GM18858 (cell line): Measurements from ENCODE around the gene KCNQ1OT1.

Experiments used
- ATAC-seq: cut with Tn5 transposase; IDR thresholded peaks from one replicate; pipeline ENCODE4 v1.9.1; 2021; ENCODE audit not compliant: unreplicated experiment

KCNQ1OT1 gene

DNA sequence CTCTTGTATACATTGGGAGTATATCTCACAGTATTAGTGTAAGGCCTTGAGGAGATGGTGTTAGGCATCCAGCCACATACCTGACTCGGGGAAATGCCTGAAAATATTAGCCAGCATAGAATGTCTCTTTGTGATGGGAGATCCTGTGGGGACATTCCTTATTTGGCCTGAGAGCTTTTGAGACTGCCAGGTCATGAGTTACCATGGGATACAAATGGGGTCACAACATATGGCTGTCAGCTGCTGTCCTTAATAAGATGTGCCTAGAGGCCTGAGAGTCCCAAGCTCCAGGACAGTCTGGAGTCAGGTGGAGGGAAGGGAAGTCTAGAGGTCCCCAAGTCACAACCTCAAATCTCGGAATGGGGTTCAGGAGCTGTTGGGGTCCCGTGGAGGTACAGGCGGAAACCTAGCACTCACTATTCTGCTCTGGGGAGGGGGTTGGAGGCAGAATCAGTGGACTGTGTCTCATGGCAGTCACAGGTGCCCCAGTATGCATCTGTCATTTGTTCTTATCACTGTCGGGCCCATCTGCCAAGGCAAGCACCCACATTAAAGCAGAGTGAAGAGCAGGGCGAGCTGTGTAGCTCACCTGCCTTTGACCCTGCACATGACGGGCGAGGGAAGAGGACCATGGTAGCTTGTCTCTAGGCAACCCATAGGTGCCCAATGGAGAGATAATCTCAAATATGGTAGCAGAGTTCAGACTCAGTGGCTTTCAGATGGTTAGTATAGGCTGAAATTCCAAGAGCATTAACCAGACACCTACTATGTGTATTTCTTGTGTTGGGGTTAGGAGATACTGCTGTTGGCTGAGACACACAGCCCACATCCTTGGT is 29.9 kb downstream of the KCNQ1OT1 start:
- no peak for ATAC-seq

DNA sequence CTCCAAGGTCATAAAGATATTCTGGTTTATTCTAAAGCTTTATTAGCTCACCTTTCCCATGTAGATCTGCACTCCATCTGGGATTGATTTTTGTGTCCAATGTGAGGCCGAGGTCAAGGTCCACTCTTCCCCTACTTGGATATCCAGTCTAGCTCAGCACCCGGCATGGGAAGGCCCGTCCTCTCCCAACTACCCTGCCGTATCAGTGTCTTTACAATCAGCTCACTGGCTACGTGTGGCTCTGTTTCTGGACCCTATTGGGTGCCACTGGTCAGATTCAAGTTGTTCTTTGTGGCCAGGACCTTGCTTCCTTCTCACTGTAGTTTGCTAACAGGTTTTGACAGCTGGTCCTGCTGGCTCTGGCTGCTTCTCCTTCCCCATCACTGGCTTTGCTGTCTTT is 30.9 kb downstream of the KCNQ1OT1 start:
- no peak for ATAC-seq

DNA sequence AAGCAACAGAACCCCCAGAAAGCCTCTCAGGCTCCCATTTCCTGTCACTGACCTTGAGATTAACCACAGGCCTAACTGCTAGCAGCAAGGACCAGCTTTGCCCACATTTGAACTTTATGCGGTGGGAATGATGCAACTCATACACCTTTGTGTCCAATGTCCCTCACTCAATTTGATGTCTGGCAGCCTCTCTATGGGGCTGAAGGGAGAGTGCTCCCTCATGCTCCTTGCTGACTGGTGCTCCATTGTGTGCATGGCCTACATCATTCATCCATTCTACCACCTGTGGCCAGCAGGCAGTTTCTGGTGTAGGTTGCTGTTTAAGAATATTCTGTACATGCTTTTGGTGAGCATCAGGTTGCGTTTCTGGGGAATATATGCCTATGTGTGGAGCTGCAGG is 31.9 kb downstream of the KCNQ1OT1 start:
- no peak for ATAC-seq

DNA sequence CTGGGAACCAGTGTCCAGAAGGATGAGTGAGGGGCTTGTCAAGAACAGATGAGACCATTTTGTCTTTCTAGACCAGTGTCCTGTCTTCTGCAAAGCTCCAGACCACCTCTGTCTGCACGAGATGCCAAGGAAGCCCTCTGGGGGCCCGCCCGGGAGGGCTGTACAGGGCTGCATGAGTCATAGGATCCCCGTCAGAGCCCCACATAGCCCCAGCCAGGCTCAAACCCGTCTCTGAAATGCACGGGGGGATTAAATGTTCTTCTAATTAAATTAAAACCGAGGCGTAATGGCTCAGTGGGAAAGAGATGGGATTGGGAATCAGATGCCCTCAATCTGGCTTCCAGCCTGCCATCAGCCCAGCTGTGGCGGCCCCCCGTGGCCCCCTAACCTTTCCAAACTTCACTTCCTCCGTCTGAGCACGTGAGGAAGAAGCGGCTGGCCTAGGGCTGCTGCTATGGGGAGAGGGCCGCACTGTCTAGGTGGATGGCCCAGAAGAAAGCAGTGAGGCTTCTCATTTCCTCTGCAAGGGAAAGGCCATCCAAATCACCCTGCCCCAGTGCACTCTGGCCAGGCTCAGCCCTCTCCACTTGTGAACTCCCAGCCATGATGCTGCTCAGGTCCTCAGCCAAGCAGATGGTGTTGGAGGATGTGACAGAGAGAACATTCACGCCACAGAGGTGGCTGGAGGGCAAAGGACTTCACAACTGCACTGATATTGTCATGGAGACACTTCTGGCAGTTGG is 32.8 kb downstream of the KCNQ1OT1 start:
- no peak for ATAC-seq

DNA sequence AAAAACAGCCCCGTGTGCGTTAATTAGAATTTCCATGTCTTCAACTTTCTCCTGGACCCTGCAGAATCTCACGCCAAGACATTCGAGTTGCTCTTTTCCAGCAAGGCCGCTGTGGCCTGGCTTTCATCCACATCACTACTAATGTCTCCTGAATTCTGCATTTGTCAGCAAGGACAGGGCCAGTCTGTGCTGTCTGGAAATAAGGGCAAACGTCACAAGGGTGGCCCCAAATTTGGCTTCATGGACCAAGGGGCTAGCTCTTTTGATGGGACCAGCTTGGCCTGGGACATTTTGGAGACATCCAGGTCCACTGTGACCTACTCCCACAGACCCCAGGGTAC is 33.4 kb downstream of the KCNQ1OT1 start:
- ATAC-seq: no peak

DNA sequence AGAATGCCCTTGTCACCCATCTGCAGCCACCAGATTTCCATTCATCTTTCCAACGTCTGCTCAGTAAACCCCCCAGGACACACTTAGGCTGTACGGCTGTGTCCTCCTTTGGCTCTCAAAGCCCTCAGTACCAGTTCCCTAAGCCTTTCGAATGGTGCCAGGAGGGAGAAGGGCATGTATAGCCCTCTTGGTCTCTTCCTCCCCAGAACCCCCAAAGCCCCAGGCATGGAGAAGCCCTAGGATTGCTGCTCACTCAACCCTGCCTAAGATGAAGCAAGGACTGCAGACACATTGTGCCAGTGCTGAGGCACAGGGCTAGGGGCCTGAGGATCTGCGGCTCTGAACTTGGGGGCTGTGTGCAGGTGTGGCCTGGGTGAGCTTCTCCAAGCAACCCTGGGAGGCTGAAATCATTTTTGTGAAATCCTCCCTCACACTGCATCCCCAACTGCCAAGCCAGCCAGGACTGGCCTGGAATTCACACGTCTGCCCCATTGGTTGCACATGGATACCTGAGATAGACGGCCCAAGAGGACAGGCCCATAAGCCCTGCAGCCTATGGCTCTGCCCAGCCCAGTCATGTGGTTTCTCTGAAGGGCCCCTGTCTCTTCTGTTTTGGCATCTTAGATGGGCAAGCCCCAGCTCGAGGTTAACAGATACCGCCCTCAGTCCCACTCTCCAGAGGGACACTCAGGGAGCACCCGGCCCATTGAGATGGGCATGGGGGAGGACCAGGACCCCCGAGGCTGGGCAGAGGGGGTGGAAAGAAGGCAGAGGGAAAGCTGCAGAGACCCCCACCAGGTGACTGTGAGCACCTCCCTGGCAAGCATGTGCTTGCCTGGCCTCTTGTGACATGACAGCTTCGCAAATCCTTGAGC is 34.0 kb downstream of the KCNQ1OT1 start:
- no peak for ATAC-seq

DNA sequence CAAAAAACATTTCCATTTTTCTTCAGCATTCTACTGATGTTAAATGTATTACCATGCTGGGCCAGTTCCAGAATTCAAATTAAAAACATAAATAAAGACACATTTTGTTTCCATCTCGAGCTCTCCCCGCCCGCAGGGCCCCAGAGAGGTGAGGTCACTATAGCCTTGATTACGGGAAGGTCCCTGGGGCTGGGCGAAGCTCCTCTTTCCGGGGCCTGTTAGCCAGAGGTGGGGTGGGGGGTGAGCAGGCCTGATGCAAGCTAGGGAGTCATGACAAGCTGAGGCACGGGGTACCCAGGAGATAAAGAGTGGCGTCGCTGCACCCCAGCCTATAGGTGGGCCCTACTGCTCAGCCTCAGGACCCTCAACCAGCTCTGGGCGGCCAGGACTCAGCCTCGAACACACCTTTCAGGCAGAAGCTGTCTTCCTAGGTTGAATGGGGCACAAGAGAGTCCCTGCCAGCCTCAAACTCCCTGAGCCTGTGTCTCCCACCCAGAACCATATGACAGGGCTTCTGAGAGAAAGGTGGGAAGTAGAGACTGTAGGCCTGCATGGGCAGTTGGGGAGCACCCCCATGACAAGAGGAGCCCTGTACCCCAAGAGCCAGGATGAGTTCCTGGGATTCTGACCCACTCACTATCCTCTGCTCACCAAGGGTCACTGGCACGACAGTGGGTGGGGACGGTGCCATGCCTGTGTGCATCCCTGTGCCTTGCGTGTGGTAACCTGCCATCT is 34.8 kb downstream of the KCNQ1OT1 start:
- ATAC-seq: no peak

DNA sequence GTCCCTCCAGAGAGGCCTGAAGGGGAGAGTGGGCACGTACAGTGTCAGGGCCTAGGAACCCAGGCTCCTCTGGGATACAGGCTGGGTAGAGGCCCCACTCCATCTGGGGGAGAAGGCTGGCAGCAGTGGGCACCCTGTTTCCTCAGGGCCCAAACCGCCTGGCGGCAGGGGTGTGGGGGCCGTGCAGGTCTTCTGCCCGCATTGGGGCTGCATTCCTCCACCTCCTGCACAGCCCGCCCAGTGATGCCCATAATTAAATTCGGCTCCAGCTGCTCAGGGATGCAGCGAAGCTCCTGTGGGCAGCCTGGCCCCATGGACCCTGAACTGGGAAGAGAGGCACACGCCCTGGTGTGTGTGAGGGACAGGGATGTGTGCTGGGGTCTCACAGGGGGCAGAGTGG is 35.4 kb downstream of the KCNQ1OT1 start:
- ATAC-seq: no peak

DNA sequence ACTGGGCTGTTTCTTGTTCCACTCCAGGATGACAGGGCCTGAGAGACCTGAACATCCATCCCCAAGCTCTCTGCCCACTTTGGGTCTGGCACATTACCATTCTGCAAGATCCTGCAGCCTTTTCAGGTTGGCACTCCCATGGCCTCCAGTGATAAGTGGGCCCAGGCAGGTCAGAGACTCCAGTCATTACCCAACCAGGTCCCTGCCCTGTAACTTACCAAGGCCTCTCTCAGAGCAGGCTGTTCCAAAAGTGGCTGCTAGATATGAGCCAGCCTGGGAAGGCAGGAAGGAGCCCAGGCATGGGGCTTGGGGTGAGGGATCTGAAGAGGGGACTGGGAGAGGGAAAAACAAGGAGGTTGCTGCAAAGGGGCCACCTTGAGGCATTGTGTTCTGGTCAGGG is 35.9 kb downstream of the KCNQ1OT1 start:
- ATAC-seq: no peak

DNA sequence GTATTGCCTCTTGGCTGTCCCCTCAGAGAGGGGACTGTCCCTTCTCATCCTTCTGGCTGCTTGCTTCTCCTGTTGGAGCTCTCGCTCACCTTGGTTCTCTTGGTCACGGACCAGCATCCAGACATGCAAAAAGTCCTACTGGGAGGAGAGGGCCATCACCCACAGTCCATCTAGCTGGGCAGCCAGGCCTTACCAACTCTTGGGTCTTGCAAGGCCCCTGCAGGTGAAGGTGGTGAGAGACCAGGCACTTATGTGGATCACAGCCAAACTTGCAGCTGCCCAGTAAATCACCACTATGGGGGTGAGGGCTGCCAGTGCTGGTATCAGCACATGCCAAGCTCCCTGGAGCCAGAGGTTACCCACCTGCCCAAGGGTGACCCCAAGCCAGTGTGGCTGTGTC is 36.3 kb downstream of the KCNQ1OT1 start:
- no peak for ATAC-seq

DNA sequence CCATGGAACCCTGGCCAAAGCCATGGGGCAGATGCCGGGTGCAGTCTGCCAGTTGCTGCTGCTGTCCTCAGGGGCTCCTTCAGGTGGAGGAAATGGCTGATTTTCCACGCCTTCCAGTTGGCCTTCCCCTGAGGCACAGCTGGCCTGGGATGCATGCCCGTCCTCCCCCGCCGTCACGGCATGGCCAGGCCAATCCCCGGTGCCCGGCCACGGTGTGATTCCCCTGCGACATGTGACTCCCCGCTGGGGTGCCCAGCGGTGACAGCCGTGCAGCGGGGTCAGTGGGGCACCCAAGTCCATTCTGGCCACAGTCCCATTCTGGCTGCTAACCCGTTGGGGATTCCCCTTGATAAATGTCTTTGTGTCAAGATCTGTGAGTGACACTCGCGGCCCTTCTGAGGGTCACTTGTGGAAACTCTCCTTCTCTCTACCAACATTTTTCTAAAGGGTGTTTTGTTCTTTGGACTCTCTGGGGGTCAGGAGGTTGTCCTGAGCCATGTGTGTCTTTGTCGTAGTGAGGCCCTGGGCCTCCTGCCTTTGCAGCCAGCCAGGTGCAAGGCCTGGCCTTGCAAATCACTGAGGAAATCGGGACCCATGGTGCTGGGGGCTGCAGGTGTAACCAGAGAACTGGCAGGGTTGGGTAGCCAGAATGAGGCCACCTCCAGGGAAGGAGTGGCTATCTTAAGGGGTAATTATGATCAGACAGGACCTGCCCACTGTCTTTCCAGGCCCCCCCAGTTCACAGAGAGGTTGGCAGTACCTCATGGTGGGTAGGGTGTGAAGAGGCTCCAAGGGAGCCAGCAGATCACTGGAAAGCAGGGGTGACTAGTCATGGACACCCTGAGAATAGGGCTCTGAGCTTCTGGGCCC is 37.1 kb downstream of the KCNQ1OT1 start:
- no peak for ATAC-seq

DNA sequence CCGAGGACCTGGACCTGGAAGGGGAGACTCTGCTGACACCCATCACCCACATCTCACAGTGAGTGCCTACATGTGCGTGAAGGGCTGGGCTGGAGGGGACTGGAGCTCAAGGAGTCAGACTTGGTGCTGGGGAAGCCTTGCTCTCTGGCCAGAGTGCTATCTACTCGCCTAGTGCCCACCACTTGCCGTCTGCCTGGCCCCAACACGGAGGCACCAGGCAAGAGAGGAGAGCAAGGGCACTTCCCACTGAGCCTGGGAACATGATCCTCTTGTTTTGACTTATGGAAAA is 37.8 kb downstream of the KCNQ1OT1 start:
- ATAC-seq: no peak

DNA sequence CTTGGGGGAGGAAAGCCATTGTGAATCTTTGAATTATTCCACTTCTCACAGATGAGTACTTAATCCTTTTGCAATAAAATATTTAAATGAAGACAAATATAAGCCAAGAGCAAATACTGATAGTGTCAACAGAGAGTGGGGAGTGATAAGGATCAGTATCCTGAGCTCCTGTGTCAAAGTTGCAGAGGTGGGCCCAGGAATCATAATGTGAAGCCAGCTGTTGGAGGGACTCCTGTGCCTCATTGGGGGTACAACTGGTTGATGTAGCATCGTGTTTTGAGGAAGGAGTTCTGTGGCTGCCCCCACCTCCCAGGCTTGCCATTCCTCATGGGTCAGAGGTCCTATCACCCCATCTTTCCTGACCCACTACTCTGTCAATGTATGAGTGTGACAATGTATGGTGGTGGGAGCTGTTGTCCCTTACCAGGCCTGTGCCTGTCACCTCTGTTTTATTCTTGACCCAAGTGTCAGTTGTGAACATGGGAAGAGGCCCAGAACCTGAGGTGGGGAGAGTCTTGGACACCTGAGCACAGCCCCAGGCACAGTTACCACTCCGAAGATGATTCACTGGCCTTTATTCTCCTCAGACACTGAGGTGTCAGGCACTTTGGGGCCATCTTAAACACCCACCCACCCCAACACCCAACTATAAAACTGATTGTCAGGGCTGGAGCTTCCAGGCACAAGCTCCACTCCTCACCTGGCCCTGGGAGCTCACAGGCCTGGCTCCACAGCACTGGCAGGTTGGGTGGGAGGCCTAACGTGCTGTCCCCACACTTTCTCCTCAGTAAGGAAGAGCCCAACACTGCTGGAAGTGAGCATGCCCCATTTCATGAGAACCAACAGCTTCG is 38.4 kb downstream of the KCNQ1OT1 start:
- ATAC-seq: no peak

DNA sequence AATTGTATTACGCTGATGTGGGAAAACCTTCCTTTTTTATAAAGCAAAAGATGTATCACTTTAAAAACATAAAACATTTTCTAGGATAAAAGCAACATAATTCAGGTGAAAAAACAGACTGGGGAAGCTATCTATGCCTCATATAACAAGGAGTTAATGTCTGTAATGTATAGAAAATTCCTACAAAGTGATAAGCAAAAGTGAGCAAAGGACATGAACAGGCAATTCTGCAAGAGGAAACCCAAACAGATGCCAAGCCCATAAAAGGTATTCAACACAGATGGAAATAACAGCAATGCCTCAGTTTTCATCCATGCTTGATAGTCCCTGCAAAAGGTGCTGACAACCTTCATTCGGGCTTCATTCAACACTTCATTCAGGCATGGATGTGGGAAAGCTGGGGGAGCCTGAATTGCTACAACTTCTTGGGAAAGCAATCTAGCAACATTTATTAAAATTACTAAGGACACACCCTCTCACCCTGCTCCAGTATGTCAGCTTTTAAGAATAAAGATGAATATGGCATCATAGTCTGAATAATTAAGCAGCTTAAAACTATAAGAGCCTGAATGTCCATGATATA is 39.3 kb downstream of the KCNQ1OT1 start:
- no peak for ATAC-seq

DNA sequence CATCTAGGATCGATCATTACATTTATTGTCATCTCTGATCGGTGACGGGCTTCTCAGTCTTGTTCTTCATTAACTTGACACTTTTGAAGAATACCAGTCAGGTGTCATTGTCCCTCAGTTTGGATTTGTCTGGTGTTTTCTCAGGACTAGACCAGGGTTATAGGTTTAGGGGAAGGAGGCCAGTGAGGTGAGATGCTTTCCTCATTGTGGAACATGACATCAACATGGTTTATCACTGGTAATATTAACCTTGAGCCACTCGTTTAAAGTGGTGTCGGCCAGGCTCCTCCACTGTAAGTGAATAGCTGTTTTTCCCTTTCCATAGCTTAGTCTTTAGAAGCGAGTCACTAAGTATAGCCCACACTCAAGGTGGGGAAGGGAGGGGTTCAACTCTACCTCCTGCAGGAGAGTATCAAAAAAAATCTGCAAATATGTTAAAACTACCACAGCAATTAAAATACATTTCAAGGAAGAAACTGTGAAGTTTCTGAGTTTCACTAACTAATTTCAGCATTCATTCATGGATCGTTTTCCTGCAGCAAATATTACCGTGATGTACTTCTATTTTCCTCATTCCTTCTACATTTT is 42.0 kb downstream of the KCNQ1OT1 start:
- no peak for ATAC-seq

DNA sequence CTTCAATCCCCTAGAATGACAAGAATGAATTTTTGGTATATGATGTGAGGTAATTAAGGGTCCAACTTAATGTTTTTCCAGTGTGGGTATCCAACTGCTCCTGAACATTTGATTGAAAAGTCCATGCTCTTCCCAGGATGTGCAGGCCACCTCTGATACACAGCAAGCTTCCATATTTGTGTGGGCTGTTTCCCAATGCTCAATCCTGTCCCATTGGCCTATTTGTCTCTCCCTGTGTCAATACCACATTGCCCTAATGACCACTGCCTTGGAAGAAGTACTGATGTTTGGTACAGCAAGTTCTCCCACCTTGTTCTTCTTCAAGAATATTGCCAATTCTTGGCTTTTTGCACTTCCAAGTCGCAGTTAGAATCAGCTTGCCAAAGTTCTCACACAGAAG is 42.9 kb downstream of the KCNQ1OT1 start:
- ATAC-seq: no peak

DNA sequence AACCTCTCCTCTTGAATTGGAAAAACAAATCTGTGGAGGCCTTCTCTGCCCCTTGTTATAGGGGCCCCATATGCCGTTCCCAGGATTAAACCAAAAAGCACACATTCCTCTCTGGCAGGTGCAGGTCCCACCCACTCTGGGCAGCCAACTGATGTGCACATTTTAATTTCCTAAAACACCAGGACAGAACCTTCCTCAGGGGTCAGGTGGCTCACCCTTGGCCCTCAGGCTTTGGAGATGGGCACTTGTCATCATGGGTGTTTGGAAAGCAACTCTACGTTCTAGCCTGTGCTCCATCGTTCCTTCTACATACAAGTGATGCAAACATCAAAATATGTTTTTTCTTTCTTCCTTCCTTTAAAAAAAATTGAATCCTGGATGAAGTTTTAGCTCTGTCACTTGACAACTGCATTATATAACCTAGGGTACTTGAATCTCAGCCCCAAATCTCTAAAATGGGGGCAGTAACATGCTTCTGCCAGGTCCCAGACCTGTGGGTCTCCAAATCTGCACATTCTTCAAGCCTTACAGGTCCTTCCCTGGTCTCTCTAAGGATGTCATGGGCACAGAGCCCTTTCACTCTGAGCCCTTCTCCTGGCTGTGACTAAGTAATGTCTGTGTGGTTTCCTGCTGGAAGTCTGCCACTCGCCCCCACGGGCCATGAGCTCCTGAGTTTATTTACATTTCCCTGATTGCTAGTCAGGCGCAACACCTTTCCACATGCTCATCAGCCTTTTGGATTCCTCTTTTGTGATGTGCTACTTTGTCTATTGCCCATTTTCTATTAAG is 43.8 kb downstream of the KCNQ1OT1 start:
- ATAC-seq: no peak
